Ammon's horn (tissue), 1 donor: ENCODE results near the gene GREM2.

Experiments used
- DNase-seq: peaks from one replicate; pipeline ENCODE4 v3.0.0-alpha.2; 2016; ENCODE audit warnings: low spot score

GREM2 gene

GRCh38 chr1:240455228-240455821 is 156.6 kb downstream of the GREM2 start:
- no peak for DNase-seq

- no peak for DNase-seq
These were observed 166.6 kb downstream of the GREM2 start for GRCh38 chr1:240445369-240445768.

- no peak for DNase-seq
These were observed 170.3 kb downstream of the GREM2 start for GRCh38 chr1:240441669-240442068.
